Measurements from ENCODE around the gene TPTE.

- TF ChIP-seq CTCF (conservative IDR thresholded peaks at IDR 0.05 in 1 of 2, IDR thresholded peaks at IDR 0.05 in 1 of 2; ENCODE audit: low read depth in 1 of 2, low read length in 2 of 2), result no peak
- no peak for TF ChIP-seq EZH2 (IDR thresholded peaks at IDR 0.05; ENCODE audit: low read length, missing control alignments)
Measured at GRCh38 chr21:10627316-10627863, 106.0 kb downstream of the TPTE start.

Data from fibroblast of lung (primary cell).